ENCODE data around the gene ARPC5. TPM values are rescaled to one million over a fixed set of nuclear protein-coding genes. Genes with fewer than 3 reads are reported as not detected.
A peak's percentile ranks its signal among the peaks of the same experiment; 100 is the strongest.
"Not testable (repeated sequence)": the region's sequence is repeated elsewhere in the genome, so short reads cannot be mapped to it uniquely, and the experiment has no call there.

The ARPC5 gene
- 100 to 1,000 TPM in 2 of 4 donors, 10 to 100 TPM in 2; 70.5 to 158 (median 95.7) TPM for total RNA-seq

GRCh38 chr1:183635606-183636333 lies at the start of gene ARPC5:
TSS of gene ARPC5 (minus strand) at chr1:183635783. CDS start at chr1:183635659, 124 bp downstream.
- intact Hi-C loops (cut with DNase I): loop anchor here (5.0 kb wide), 1 partner anchor 163 kb away; the partner anchor contains the start of gene SMG7
- 0% methylated on average over 19 to 28 of the region's 65 CpGs for WGBS, 2 donors

GRCh38 chr1:183685112-183685713 lies 49.6 kb upstream of the ARPC5 start:
- TF ChIP-seq POLR2A (IDR thresholded peaks at IDR 0.05): no peak
- TF ChIP-seq, protein P1, sequence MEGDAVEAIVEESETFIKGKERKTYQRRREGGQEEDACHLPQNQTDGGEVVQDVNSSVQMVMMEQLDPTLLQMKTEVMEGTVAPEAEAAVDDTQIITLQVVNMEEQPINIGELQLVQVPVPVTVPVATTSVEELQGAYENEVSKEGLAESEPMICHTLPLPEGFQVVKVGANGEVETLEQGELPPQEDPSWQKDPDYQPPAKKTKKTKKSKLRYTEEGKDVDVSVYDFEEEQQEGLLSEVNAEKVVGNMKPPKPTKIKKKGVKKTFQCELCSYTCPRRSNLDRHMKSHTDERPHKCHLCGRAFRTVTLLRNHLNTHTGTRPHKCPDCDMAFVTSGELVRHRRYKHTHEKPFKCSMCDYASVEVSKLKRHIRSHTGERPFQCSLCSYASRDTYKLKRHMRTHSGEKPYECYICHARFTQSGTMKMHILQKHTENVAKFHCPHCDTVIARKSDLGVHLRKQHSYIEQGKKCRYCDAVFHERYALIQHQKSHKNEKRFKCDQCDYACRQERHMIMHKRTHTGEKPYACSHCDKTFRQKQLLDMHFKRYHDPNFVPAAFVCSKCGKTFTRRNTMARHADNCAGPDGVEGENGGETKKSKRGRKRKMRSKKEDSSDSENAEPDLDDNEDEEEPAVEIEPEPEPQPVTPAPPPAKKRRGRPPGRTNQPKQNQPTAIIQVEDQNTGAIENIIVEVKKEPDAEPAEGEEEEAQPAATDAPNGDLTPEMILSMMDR (IDR thresholded peaks at IDR 0.05): peak; percentile 33 to 60 (median 45)
- H3K4me3 ChIP-seq (replicated peaks in 1 of 3): no peak overlapping the region
- DNase-seq: no peak
- intact Hi-C loops (cut with DNase I): no loop called here
- H3K36me3 ChIP-seq: no peaks in the 10 kb centered on the region
- H3K4me1 ChIP-seq: no peaks in the 10 kb centered on the region
- H3K27me3 ChIP-seq: no peaks in the 10 kb centered on the region
- WGBS, 2 donors: 16 to 22% methylated on average over 3 of the region's 3 CpGs
- no peaks in the 10 kb centered on the region for H3K9me3 ChIP-seq
- no peak overlapping the region for H3K27ac ChIP-seq

More at GRCh38 chr1:183635606-183636333, at the start of gene ARPC5:
- peak within 1 kb of the TSS; percentile 95 to 96 (median 96) for H3K27ac ChIP-seq
- peak within 1 kb of the TSS; percentile 79 to 83 (median 82) for H3K4me3 ChIP-seq (replicated peaks in 1 of 3)
- peak; percentile 96 for DNase-seq
- TF ChIP-seq, protein P1 (IDR thresholded peaks at IDR 0.05): no peak
- TF ChIP-seq POLR2A (IDR thresholded peaks at IDR 0.05): peak; percentile 61 to 98
- no peaks in the 10 kb centered on the region for H3K9me3 ChIP-seq
- no peaks in the 10 kb centered on the region for H3K27me3 ChIP-seq
- peaks cover 25 to 32% of the 10 kb centered on the region in 2 donors for H3K4me1 ChIP-seq
- no peaks in the 10 kb centered on the region for H3K36me3 ChIP-seq

DNA sequence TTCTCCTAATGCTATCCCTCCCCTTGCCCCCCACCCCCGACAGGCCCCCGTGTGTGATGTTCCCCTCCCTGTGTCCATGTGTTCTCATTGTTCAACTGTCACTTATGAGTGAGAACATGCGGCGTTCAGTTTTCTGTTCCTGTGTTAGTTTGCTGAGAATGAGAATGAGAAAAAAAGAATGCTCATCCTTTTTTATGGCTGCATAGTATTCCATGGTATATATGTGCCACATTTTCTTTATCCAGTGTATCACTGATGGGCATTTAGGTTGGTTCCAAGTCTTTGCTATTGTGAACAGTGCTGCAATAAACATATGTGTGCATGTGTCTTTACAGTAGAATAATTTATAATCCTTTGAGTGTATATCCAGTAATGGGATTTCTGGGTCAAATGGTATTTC lies 43.8 kb upstream of the ARPC5 start:
- H3K36me3 ChIP-seq; intact Hi-C loops (cut with DNase I); H3K4me1 ChIP-seq; H3K27me3 ChIP-seq; H3K27ac ChIP-seq; DNase-seq; H3K9me3 ChIP-seq; H3K4me3 ChIP-seq (replicated peaks in 1 of 3): not testable (repeated sequence)
- WGBS, 2 donors: 94 to 97% methylated on average over 4 of the region's 4 CpGs

DNA sequence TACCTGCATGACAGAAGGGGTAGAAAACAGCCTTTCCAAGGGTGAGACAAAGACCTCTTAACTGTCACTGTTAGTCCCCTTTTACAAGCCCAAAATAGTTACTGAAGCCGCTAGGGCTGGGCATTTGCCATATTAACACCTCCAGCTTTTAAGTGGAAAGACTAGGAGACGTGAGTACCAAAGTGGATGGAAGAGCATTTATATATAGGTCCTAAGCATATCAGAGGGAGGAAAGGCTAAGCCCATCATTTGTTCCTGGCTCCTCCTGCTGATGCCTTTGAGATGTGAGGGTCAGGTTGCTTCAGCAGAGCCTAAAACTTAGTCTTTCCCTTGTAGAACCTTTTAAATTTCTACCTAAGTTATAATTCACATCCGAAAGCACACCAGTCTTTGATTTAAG lies 43.2 kb upstream of the ARPC5 start:
- H3K4me1 ChIP-seq: no peaks in the 10 kb centered on the region
- no peaks in the 10 kb centered on the region for H3K36me3 ChIP-seq
- TF ChIP-seq, protein P1 (IDR thresholded peaks at IDR 0.05): no peak
- TF ChIP-seq POLR2A (IDR thresholded peaks at IDR 0.05): no peak
- 82 to 96% methylated on average over 3 of the region's 3 CpGs for WGBS, 2 donors
- DNase-seq: no peak
- no peaks in the 10 kb centered on the region for H3K9me3 ChIP-seq
- H3K4me3 ChIP-seq (replicated peaks in 1 of 3): no peak overlapping the region
- H3K27me3 ChIP-seq: no peaks in the 10 kb centered on the region
- no peak overlapping the region for H3K27ac ChIP-seq
- intact Hi-C loops (cut with DNase I): no loop called here

DNA sequence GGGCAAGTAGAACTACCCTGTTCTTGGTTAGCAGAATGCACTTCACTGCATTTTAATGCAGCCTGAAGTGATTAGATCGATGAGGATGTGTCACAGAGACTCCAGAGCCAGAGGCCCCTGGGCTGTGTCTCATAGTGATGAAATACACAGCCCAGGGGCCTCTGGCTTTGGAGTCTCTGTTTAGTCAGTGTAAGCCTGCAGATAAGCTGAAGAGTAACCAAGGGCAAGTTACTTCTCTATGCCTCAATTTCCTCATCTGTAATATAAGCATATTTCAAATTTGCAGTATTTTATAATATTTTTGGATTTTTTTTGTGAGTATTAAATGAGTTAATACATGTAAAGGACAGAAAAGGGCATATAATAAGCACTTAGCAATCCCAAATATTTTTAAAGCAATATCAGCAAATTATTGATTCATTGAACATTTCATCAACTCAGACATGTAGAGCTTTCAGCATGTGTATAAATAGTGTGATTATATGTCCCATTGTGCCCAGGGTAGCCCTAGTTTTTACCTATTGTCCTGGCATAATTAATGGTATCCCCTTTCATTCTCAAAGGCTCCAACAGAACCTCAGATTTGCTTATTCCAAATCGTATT lies 41.1 kb upstream of the ARPC5 start:
- 61 to 63% methylated on average over 2 of the region's 2 CpGs for WGBS, 2 donors
- intact Hi-C loops (cut with DNase I): no loop called here
- H3K27ac ChIP-seq: no peak overlapping the region

More for the DNA sequence above, 41.1 kb upstream of the ARPC5 start:
- H3K36me3 ChIP-seq: no peaks in the 10 kb centered on the region
- no peaks in the 10 kb centered on the region for H3K4me1 ChIP-seq
- no peak overlapping the region for H3K4me3 ChIP-seq (replicated peaks in 1 of 3)
- no peaks in the 10 kb centered on the region for H3K9me3 ChIP-seq
- no peak for DNase-seq
- TF ChIP-seq POLR2A (IDR thresholded peaks at IDR 0.05): no peak
- TF ChIP-seq, protein P1 (IDR thresholded peaks at IDR 0.05): no peak
- no peaks in the 10 kb centered on the region for H3K27me3 ChIP-seq

Measured in thyroid gland (tissue), 4 donors.